Testis (tissue), 2 donors: ENCODE data around the gene NAT14.

ENCODE experiments used
- CTCF ChIP-seq, 3 experiments: fragments of 450-650 bp in 2 of 3; fragments of 200-600 bp in 1 of 3; sonication (generic) in 1 of 3; IDR thresholded peaks; one replicate each; pipeline ENCODE4 v1.5.1; 2016 to 2019; ENCODE audit warnings: antibody characterized with exemption in 3 of 3, mild to moderate bottlenecking in 2 of 3, moderate library complexity in 1 of 3
- POLR2A ChIP-seq: fragments of 450-650 bp; IDR thresholded peaks from one replicate; pipeline ENCODE4 v1.6.1; 2017; ENCODE audit warnings: antibody characterized with exemption, mild to moderate bottlenecking, moderate library complexity

DNA sequence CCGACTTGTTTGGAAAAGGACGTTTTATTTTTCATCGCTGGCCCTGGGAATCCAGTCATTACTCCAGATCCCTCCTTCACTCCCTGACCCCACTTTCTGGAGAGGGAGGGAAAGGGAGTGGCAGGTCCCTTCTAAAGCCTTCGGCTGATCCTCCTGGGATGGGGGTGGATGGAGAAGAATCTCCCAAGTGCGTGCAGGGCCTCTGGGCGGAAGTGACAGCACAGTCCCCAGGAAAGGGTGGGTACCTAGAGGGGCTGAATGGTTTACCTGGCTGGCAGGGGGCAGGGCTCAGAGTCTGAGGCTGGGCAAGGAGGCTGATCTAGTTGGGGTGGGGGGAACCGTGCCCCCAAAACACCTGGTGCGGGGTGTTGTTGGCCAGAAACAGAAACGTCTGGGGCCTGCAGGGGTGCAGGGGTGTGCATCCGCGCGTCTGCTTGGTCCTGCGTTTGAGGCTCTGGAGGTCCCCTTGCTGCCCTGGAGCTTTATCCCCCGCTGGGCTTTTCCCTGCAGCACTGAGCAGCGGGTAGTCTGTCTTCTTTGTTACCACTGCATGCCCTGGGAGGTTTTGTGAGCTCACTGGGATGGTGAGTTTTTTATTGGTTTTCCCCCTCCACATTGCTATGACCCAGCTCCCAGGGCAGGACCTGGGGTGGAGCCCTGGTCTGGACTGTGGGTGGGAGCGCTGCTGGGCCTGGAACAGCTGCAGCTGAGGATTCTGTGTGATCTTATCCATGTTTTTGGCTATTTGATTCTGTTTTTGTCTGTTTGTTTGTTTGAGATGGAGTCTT, 11.6 kb upstream of the NAT14 start:
- TF ChIP-seq CTCF (IDR thresholded peaks at IDR 0.05) (no peak), POLR2A (no peak)
